GM12878 (cell line): ENCODE data around the gene DCST1.

Experiments
- CEBPB ChIP-seq, 2 experiments: fragments of 150-350 bp in 1 of 2; IDR thresholded peaks; 2 replicates each; pipeline ENCODE4 v1.6.1; 2012 to 2014; ENCODE audit warnings: low read depth in 2 of 2, low read length in 2 of 2, borderline replicate concordance in 1 of 2, inconsistent platforms in 1 of 2
- CTCF ChIP-seq, 3 experiments: IDR thresholded peaks in 2 of 3; conservative IDR thresholded peaks in 1 of 3; 2 replicates each; pipeline ENCODE4 v1.5.1; 2011; ENCODE audit warnings: low read depth in 3 of 3, low read length in 3 of 3, mild to moderate bottlenecking in 3 of 3, control low read depth in 2 of 3, moderate library complexity in 2 of 3, inconsistent platforms in 1 of 3, mixed read lengths in 1 of 3; ENCODE audit not compliant: control insufficient read depth in 2 of 3, insufficient read depth in 1 of 3; ENCODE audit errors: extremely low read depth in 1 of 3
- MEF2A ChIP-seq: IDR thresholded peaks from 2 replicates; pipeline ENCODE4 v1.6.1; 2011; ENCODE audit warnings: low read depth, mild to moderate bottlenecking, low read length, moderate library complexity; ENCODE audit not compliant: insufficient read depth
- ZNF207 ChIP-seq: fragments of 450-650 bp; IDR thresholded peaks from 2 replicates; pipeline ENCODE4 v1.6.1; 2014; ENCODE audit warnings: antibody characterized with exemption, mild to moderate bottlenecking, borderline replicate concordance
- ZNF274 ChIP-seq: IDR thresholded peaks from one replicate; pipeline ENCODE4 v1.8.0; 2011; ENCODE audit not compliant: insufficient read length, insufficient read depth
- TF ChIP-seq, protein P1 (sequence below): fragments of 450-650 bp; IDR thresholded peaks from 2 replicates; pipeline ENCODE4 v1.6.1; 2017; ENCODE audit warnings: low read depth, mild to moderate bottlenecking, moderate library complexity
- TF ChIP-seq, protein P2 (sequence below): fragments of 450-650 bp; IDR thresholded peaks from 2 replicates; pipeline ENCODE4 v1.6.1; 2018; ENCODE audit warnings: borderline replicate concordance, mild to moderate bottlenecking; ENCODE audit not compliant: partially characterized antibody

DNA sequence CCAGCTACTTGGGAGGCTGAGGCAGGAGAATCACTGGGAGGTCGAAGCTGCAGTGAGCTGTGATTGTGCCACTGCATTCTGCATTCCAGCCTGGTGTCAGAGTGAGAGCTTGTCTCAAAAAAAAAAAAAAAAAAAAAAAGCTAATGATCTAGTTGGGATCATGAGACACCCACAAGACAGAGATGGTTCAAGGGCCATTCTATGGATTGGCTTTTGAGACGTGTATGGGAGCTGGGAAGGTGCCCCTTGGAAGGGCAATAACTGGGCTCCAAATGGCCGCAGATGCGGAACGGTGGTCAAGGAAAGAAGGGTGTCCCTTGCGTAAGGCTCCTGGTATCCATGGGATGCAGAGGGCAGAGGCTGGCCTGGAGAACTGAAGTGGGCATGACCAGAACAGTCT, 10.7 kb downstream of the DCST1 start:
- no peak for TF ChIP-seq MEF2A
- TF ChIP-seq ZNF207: no peak
- no peak for TF ChIP-seq CTCF (IDR thresholded peaks at IDR 0.05 in 2 of 3, conservative IDR thresholded peaks at IDR 0.05 in 1 of 3; ENCODE audit: control insufficient read depth in 2 of 3, extremely low read depth in 1 of 3, insufficient read depth in 1 of 3, low read depth in 3 of 3, low read length in 3 of 3)
- TF ChIP-seq, protein P1, sequence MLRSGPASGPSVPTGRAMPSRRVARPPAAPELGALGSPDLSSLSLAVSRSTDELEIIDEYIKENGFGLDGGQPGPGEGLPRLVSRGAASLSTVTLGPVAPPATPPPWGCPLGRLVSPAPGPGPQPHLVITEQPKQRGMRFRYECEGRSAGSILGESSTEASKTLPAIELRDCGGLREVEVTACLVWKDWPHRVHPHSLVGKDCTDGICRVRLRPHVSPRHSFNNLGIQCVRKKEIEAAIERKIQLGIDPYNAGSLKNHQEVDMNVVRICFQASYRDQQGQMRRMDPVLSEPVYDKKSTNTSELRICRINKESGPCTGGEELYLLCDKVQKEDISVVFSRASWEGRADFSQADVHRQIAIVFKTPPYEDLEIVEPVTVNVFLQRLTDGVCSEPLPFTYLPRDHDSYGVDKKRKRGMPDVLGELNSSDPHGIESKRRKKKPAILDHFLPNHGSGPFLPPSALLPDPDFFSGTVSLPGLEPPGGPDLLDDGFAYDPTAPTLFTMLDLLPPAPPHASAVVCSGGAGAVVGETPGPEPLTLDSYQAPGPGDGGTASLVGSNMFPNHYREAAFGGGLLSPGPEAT: no peak
- TF ChIP-seq ZNF274: no peak
- TF ChIP-seq, protein P2, sequence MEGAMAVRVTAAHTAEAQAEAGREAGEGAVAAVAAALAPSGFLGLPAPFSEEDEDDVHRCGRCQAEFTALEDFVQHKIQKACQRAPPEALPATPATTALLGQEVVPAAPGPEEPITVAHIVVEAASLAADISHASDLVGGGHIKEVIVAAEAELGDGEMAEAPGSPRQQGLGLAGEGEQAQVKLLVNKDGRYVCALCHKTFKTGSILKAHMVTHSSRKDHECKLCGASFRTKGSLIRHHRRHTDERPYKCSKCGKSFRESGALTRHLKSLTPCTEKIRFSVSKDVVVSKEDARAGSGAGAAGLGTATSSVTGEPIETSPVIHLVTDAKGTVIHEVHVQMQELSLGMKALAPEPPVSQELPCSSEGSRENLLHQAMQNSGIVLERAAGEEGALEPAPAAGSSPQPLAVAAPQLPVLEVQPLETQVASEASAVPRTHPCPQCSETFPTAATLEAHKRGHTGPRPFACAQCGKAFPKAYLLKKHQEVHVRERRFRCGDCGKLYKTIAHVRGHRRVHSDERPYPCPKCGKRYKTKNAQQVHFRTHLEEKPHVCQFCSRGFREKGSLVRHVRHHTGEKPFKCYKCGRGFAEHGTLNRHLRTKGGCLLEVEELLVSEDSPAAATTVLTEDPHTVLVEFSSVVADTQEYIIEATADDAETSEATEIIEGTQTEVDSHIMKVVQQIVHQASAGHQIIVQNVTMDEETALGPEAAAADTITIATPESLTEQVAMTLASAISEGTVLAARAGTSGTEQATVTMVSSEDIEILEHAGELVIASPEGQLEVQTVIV: no peak
- no peak for TF ChIP-seq CEBPB (IDR thresholded peaks at IDR 0.05; ENCODE audit: borderline replicate concordance in 1 of 2, low read depth in 2 of 2, low read length in 2 of 2)
